Caki2 (cell line): ENCODE measurements around the gene C6orf89. TPM values are rescaled to one million over a fixed set of nuclear protein-coding genes. Genes with fewer than 3 reads are reported as not detected.

Experiments used
- DNase-seq: peaks from one replicate; pipeline ENCODE4 v3.0.0-alpha.2; 2015; ENCODE audit warnings: low read depth
- in situ Hi-C: cut with HindIII; loops from 2 replicates; pipeline ENCODE4 v1.10.0; 2016; ENCODE audit warnings: low sequenced_read_pairs, low pct_unique_long_range_greater_than_20kb, mixed read lengths
- total RNA-seq: library from RNA; depleted of rRNA; stranded (reverse); fragments of >200 nt; shearing (Covaris generic); gene quantifications from 2 replicates; pipeline ENCODE4 v1.2.3, GENCODE V29; 2014; ENCODE audit warnings: low replicate concordance

Gene C6orf89
- total RNA-seq, 1 experiment from 2014 or later, result 25.0 TPM

GRCh38 chr6:36955671-36956445 lies 70.1 kb downstream of the C6orf89 start:
- in situ Hi-C loops, result no loop called here
- no peak for DNase-seq

- in situ Hi-C loops, result no loop called here
Observed at GRCh38 chr6:36956446-36956820, 70.7 kb downstream of the C6orf89 start.

GRCh38 chr6:36957773-36958271 lies 72.1 kb downstream of the C6orf89 start:
- in situ Hi-C loops, result no loop called here
- no peak for DNase-seq

More at GRCh38 chr6:36956446-36956820, 70.7 kb downstream of the C6orf89 start:
- DNase-seq, result no peak

- in situ Hi-C loops, result no loop called here
Observed at GRCh38 chr6:36958775-36959554, 73.2 kb downstream of the C6orf89 start.

GRCh38 chr6:36959555-36960250 lies 74.0 kb downstream of the C6orf89 start:
- DNase-seq, result no peak
- in situ Hi-C loops, result no loop called here

More at GRCh38 chr6:36958775-36959554, 73.2 kb downstream of the C6orf89 start:
- DNase-seq, result no peak

GRCh38 chr6:36961441-36962435 lies 76.0 kb downstream of the C6orf89 start:
- in situ Hi-C loops, result no loop called here
- no peak for DNase-seq

- in situ Hi-C loops, result no loop called here
- no peak for DNase-seq
Observed at GRCh38 chr6:36962874-36963273, 77.1 kb downstream of the C6orf89 start.

GRCh38 chr6:36963451-36964290 lies 77.9 kb downstream of the C6orf89 start:
- no peak for DNase-seq
- in situ Hi-C loops, result no loop called here

GRCh38 chr6:36964349-36964748 lies 78.6 kb downstream of the C6orf89 start:
- DNase-seq, result no peak
- in situ Hi-C loops, result no loop called here

- DNase-seq, result no peak
- in situ Hi-C loops, result no loop called here
Observed at GRCh38 chr6:36964908-36965307, 79.2 kb downstream of the C6orf89 start.

GRCh38 chr6:36967301-36967700 lies 81.5 kb downstream of the C6orf89 start:
- in situ Hi-C loops, result no loop called here
- no peak for DNase-seq

GRCh38 chr6:36967757-36968156 lies 82.0 kb downstream of the C6orf89 start:
- in situ Hi-C loops, result no loop called here
- no peak for DNase-seq

- in situ Hi-C loops, result no loop called here
- no peak for DNase-seq
Observed at GRCh38 chr6:36968266-36968977, 82.7 kb downstream of the C6orf89 start.

GRCh38 chr6:36969240-36969691 lies 83.5 kb downstream of the C6orf89 start:
- DNase-seq, result no peak
- in situ Hi-C loops, result no loop called here

GRCh38 chr6:36969988-36970891 lies 84.5 kb downstream of the C6orf89 start:
- in situ Hi-C loops, result no loop called here

More at GRCh38 chr6:36969988-36970891, 84.5 kb downstream of the C6orf89 start:
- DNase-seq, result no peak
